H9 (cell line): Measurements from ENCODE around the gene ZMIZ2. TPM values are rescaled to one million over a fixed set of nuclear protein-coding genes. Genes with fewer than 3 reads are reported as not detected.
A peak's percentile ranks its signal among the peaks of the same experiment; 100 is the strongest.

Experiments
- DNase-seq: peaks from one replicate; pipeline ENCODE4 v3.0.0-alpha.2; 2017
- H2AFZ ChIP-seq: one replicate; pipeline ENCODE4 v1.6.1; 2013; ENCODE audit warnings: mild to moderate bottlenecking, low read length, control low read depth, moderate library complexity
- H2AK5ac ChIP-seq: 2 replicates; pipeline ENCODE4 v1.6.1; 2013; ENCODE audit warnings: low read length, control low read depth, mixed read lengths; ENCODE audit not compliant: insufficient read length
- H2BK120ac ChIP-seq: one replicate; pipeline ENCODE4 v1.6.1; 2013; ENCODE audit warnings: low read depth, mild to moderate bottlenecking, low read length, control low read depth, inconsistent platforms; ENCODE audit not compliant: poor library complexity, severe bottlenecking
- H2BK12ac ChIP-seq: 2 replicates; pipeline ENCODE4 v1.6.1; 2013; ENCODE audit warnings: low read length, control low read depth, mixed read lengths, low read depth; ENCODE audit not compliant: insufficient read length
- H2BK15ac ChIP-seq: 2 replicates; pipeline ENCODE4 v1.6.1; 2013; ENCODE audit warnings: low read depth, low read length, control low read depth
- H2BK20ac ChIP-seq: one replicate; pipeline ENCODE4 v1.6.1; 2013; ENCODE audit warnings: low read depth, mild to moderate bottlenecking, low read length, control low read depth, inconsistent platforms; ENCODE audit not compliant: poor library complexity, severe bottlenecking
- H2BK5ac ChIP-seq: 2 replicates; pipeline ENCODE4 v1.6.1; 2013; ENCODE audit warnings: low read length, control low read depth, mixed read lengths; ENCODE audit not compliant: insufficient read length
- H3K14ac ChIP-seq: 2 replicates; pipeline ENCODE4 v1.6.1; 2013; ENCODE audit warnings: low read length, control low read depth; ENCODE audit not compliant: insufficient read depth
- H3K18ac ChIP-seq: 2 replicates; pipeline ENCODE4 v1.6.1; 2013; ENCODE audit warnings: low read depth, mild to moderate bottlenecking, mixed read lengths, low read length, control low read depth; ENCODE audit not compliant: insufficient read length
- H3K23ac ChIP-seq: 2 replicates; pipeline ENCODE4 v1.6.1; 2013; ENCODE audit warnings: low read length, control low read depth, mixed read lengths, low read depth; ENCODE audit not compliant: insufficient read length
- H3K23me2 ChIP-seq: 2 replicates; pipeline ENCODE4 v1.6.1; 2013; ENCODE audit warnings: low read depth, mild to moderate bottlenecking, mixed read lengths, low read length, control low read depth; ENCODE audit not compliant: insufficient read length, poor library complexity, severe bottlenecking
- H3K27ac ChIP-seq: 2 replicates; pipeline ENCODE4 v1.5.1; 2013; ENCODE audit warnings: low read length, control low read depth, mixed read lengths, low read depth; ENCODE audit not compliant: insufficient read length
- H3K27me3 ChIP-seq: 2 replicates; pipeline ENCODE4 v1.6.1; 2013; ENCODE audit warnings: low read length, control low read depth, inconsistent platforms; ENCODE audit not compliant: insufficient read depth
- H3K4ac ChIP-seq: 2 replicates; pipeline ENCODE4 v1.6.1; 2013; ENCODE audit warnings: low read depth, mild to moderate bottlenecking, control low read depth, inconsistent platforms, low read length, moderate library complexity
- H3K4me1 ChIP-seq: 2 replicates; pipeline ENCODE4 v1.6.1; 2013; ENCODE audit warnings: low read length, control low read depth, inconsistent platforms; ENCODE audit not compliant: insufficient read depth
- H3K4me2 ChIP-seq: 2 replicates; pipeline ENCODE4 v1.6.1; 2013; ENCODE audit warnings: low read length, control low read depth, mixed read lengths; ENCODE audit not compliant: insufficient read length, insufficient read depth
- H3K56ac ChIP-seq: 2 replicates; pipeline ENCODE4 v1.6.1; 2013; ENCODE audit warnings: low read depth, mild to moderate bottlenecking, mixed read lengths, low read length, control low read depth; ENCODE audit not compliant: insufficient read length
- H3K79me1 ChIP-seq: 2 replicates; pipeline ENCODE4 v1.6.1; 2013; ENCODE audit warnings: low read depth, mild to moderate bottlenecking, moderate library complexity, low read length, control low read depth, inconsistent platforms; ENCODE audit not compliant: insufficient read depth, poor library complexity, severe bottlenecking
- H3K79me2 ChIP-seq: 2 replicates; pipeline ENCODE4 v1.6.1; 2013; ENCODE audit warnings: low read length, control low read depth, inconsistent platforms; ENCODE audit not compliant: insufficient read depth
- H3K9ac ChIP-seq: 2 replicates; pipeline ENCODE4 v1.6.1; 2013; ENCODE audit warnings: low read length, control low read depth, mixed read lengths; ENCODE audit not compliant: insufficient read length; ENCODE audit errors: extremely low read depth
- H3K9me3 ChIP-seq: one replicate; pipeline ENCODE4 v1.6.1; 2013; ENCODE audit warnings: low read depth, low read length, inconsistent platforms; ENCODE audit not compliant: control insufficient read depth
- H3T11ph ChIP-seq: one replicate; pipeline ENCODE4 v1.6.1; 2013; ENCODE audit warnings: mild to moderate bottlenecking, low read length, control low read depth, inconsistent platforms
- H4K20me1 ChIP-seq: one replicate; pipeline ENCODE4 v1.6.1; 2013; ENCODE audit not compliant: control insufficient read depth, insufficient read length, insufficient read depth
- H4K5ac ChIP-seq: 2 replicates; pipeline ENCODE4 v1.6.1; 2013; ENCODE audit warnings: low read depth, mild to moderate bottlenecking, mixed read lengths, low read length, control low read depth; ENCODE audit not compliant: insufficient read length
- H4K8ac ChIP-seq: replicated peaks from 2 replicates; pipeline ENCODE4 v1.6.1; 2013; ENCODE audit warnings: low read length, control low read depth, mixed read lengths, low read depth; ENCODE audit not compliant: insufficient read length
- H4K91ac ChIP-seq: 2 replicates; pipeline ENCODE4 v1.6.1; 2013; ENCODE audit warnings: low read depth, mild to moderate bottlenecking, moderate library complexity, mixed read lengths, low read length, control low read depth; ENCODE audit not compliant: insufficient read length
- H3K27ac Mint-ChIP-seq, 3 experiments: 2 replicates in 2 of 3; 3 replicates in 1 of 3; pipeline ENCODE4 v1.8.0; 2020 to 2021; ENCODE audit warnings: mixed read lengths in 3 of 3, mild to moderate bottlenecking in 1 of 3, moderate library complexity in 1 of 3
- H3K27me3 Mint-ChIP-seq: 2 replicates; pipeline ENCODE4 v1.8.0; 2021; ENCODE audit warnings: low read depth, mild to moderate bottlenecking, moderate library complexity, mixed read lengths
- H3K36me3 Mint-ChIP-seq, 3 experiments: 2 replicates in 2 of 3; 3 replicates in 1 of 3; pipeline ENCODE4 v1.8.0; 2020 to 2021; ENCODE audit warnings: low read depth in 3 of 3, mixed read lengths in 3 of 3; ENCODE audit not compliant: insufficient read depth in 1 of 3
- H3K4me1 Mint-ChIP-seq, 2 experiments: 2 replicates each; pipeline ENCODE4 v1.8.0; 2020; ENCODE audit warnings: mixed read lengths in 2 of 2
- H3K4me3 Mint-ChIP-seq, 2 experiments: 2 replicates in 1 of 2; 3 replicates in 1 of 2; pipeline ENCODE4 v1.8.0; 2020 to 2021; ENCODE audit warnings: mild to moderate bottlenecking in 2 of 2, mixed read lengths in 2 of 2, moderate library complexity in 1 of 2
- H3K9me3 Mint-ChIP-seq, 2 experiments: 2 replicates in 1 of 2; 3 replicates in 1 of 2; pipeline ENCODE4 v1.8.0; 2020; ENCODE audit warnings: mild to moderate bottlenecking in 2 of 2, mixed read lengths in 2 of 2, moderate library complexity in 1 of 2
- CTCF ChIP-seq: fragments of 200-600 bp; sonication (generic); conservative IDR thresholded peaks from 3 replicates; pipeline ENCODE4 v1.8.0; 2021; ENCODE audit warnings: antibody characterized with exemption, mild to moderate bottlenecking
- WGBS: extraction: QIAGEN DNeasy Blood & Tissue Kit; methylation state at CpG from one replicate; pipeline ENCODE4 v1.1.7; 2013; ENCODE audit warnings: missing lambda C conversion rate, low lambda C conversion rate, mixed read lengths; ENCODE audit not compliant: insufficient read length; ENCODE audit errors: extremely low coverage; 5-methylcytosine and 5-hydroxymethylcytosine counted together
- total RNA-seq: library from RNA; stranded (reverse); gene quantifications from 2 replicates; pipeline ENCODE4 v1.2.1, GENCODE V29; 2021

The ZMIZ2 gene
- total RNA-seq, 1 experiment from 2014 or later: 72.9 TPM

- Histone ChIP-seq H4K5ac (no peak overlapping the region), H2BK12ac (no peak overlapping the region), H3T11ph (no peak overlapping the region), H4K91ac (no peak overlapping the region), H3K14ac (no peak overlapping the region), H3K4ac (no peak overlapping the region), H3K9me3 (no peaks in the 10 kb centered on the region), H3K27me3 (no peaks in the 10 kb centered on the region), H3K56ac (no peak overlapping the region), H3K23ac (no peak overlapping the region), H2AK5ac (no peak overlapping the region), H3K79me2 (no peaks in the 10 kb centered on the region), H3K23me2 (no peaks in the 10 kb centered on the region), H2BK5ac (no peak overlapping the region), H4K20me1 (no peaks in the 10 kb centered on the region), H3K79me1 (no peaks in the 10 kb centered on the region), H3K9ac (no peak overlapping the region), H2AFZ (no peak overlapping the region), H2BK20ac (no peak overlapping the region), H2BK120ac (no peak overlapping the region), H3K4me2 (no peak overlapping the region), H3K4me1 (no peaks in the 10 kb centered on the region), H2BK15ac (no peak overlapping the region), H3K18ac (no peak overlapping the region), H3K27ac (no peak overlapping the region), H4K8ac (no peak overlapping the region)
- H3K4me1 Mint-ChIP-seq: peaks cover 5 to 8% of the 10 kb centered on the region in 2 experiments; a peak in 3 of 4 replicates
- TF ChIP-seq CTCF: no peak
- H3K9me3 Mint-ChIP-seq: no peaks in the 10 kb centered on the region
- H3K27me3 Mint-ChIP-seq: peaks cover 1% of the 10 kb centered on the region; the same call in 1 of the 2 replicates
- WGBS: no CpG with 5 or more reads among the region's 10 CpGs
- H3K27ac Mint-ChIP-seq: peak overlapping the region in 1 of 3 experiments; percentile 64; a peak in 1 of 7 replicates
- peaks cover 8 to 22% (median 20%) of the 10 kb centered on the region in 3 experiments; a peak in 6 of 7 replicates for H3K36me3 Mint-ChIP-seq
- no peak for DNase-seq
- no peak overlapping the region for H3K4me3 Mint-ChIP-seq
These were observed 38.6 kb upstream of the ZMIZ2 start for GRCh38 chr7:44709945-44710596.
